ENCODE measurements around the gene C19orf67.

The C19orf67 gene

GRCh38 chr19:14070268-14071050, 15.1 kb downstream of the C19orf67 start:
- TF ChIP-seq, protein P1, sequence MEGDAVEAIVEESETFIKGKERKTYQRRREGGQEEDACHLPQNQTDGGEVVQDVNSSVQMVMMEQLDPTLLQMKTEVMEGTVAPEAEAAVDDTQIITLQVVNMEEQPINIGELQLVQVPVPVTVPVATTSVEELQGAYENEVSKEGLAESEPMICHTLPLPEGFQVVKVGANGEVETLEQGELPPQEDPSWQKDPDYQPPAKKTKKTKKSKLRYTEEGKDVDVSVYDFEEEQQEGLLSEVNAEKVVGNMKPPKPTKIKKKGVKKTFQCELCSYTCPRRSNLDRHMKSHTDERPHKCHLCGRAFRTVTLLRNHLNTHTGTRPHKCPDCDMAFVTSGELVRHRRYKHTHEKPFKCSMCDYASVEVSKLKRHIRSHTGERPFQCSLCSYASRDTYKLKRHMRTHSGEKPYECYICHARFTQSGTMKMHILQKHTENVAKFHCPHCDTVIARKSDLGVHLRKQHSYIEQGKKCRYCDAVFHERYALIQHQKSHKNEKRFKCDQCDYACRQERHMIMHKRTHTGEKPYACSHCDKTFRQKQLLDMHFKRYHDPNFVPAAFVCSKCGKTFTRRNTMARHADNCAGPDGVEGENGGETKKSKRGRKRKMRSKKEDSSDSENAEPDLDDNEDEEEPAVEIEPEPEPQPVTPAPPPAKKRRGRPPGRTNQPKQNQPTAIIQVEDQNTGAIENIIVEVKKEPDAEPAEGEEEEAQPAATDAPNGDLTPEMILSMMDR (IDR thresholded peaks at IDR 0.05; ENCODE audit: extremely low read depth, missing control alignments), result no peak
- DNase-seq (ENCODE audit: low spot score), result no peak

- TF ChIP-seq, protein P1 (IDR thresholded peaks at IDR 0.05; ENCODE audit: extremely low read depth, missing control alignments), result no peak
Observed at GRCh38 chr19:14066134-14066533, 19.4 kb downstream of the C19orf67 start.

DNA sequence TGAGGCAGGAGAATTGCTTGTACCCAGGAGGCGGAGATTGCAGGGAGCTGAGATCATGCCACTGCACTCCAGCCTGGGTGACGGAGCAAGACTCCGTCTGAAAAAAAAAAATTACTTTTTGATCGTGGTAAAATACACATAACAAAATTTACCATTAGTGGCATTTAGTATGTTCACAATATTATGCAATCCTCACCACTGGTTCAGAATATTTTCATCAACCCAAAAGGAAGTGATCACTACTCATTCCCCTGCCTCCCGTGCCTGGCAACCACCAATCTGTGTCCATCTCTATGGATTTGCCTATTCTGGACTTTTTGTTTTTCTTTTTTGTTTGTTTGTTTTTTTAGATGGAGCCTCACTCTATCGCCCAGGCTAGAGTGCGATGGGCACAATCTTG, 22.5 kb downstream of the C19orf67 start:
- TF ChIP-seq, protein P1 (IDR thresholded peaks at IDR 0.05; ENCODE audit: extremely low read depth, missing control alignments), result no peak
- no peak for DNase-seq (ENCODE audit: low spot score)

More at GRCh38 chr19:14066134-14066533, 19.4 kb downstream of the C19orf67 start:
- no peak for DNase-seq (ENCODE audit: low spot score)

- no peak for DNase-seq (ENCODE audit: low spot score)
- TF ChIP-seq, protein P1 (IDR thresholded peaks at IDR 0.05; ENCODE audit: extremely low read depth, missing control alignments), result no peak
Observed at GRCh38 chr19:14062558-14062855, 23.1 kb downstream of the C19orf67 start.

GRCh38 chr19:14061751-14062557, 23.6 kb downstream of the C19orf67 start, which contains the start of gene PALM3:
Gene PALM3 (minus strand): TSS chr19:14062076. CDS start chr19:14061980, 96 bp downstream.
- DNase-seq (ENCODE audit: low spot score), result no peak
- TF ChIP-seq, protein P1 (IDR thresholded peaks at IDR 0.05; ENCODE audit: extremely low read depth, missing control alignments), result no peak

- TF ChIP-seq, protein P1 (IDR thresholded peaks at IDR 0.05; ENCODE audit: extremely low read depth, missing control alignments), result no peak
- peak; percentile 8 for DNase-seq (ENCODE audit: low spot score)
Observed at GRCh38 chr19:14061081-14061749, 24.4 kb downstream of the C19orf67 start.

All from GM20000 (cell line).